HG03521 (cell line): Measurements from ENCODE around the gene FAM181A.

Source experiments
- ATAC-seq: cut with Tn5 transposase; IDR thresholded peaks from one replicate; pipeline ENCODE4 v1.9.1; 2021; ENCODE audit warnings: mild to moderate bottlenecking, moderate library complexity; ENCODE audit not compliant: unreplicated experiment

FAM181A gene

DNA sequence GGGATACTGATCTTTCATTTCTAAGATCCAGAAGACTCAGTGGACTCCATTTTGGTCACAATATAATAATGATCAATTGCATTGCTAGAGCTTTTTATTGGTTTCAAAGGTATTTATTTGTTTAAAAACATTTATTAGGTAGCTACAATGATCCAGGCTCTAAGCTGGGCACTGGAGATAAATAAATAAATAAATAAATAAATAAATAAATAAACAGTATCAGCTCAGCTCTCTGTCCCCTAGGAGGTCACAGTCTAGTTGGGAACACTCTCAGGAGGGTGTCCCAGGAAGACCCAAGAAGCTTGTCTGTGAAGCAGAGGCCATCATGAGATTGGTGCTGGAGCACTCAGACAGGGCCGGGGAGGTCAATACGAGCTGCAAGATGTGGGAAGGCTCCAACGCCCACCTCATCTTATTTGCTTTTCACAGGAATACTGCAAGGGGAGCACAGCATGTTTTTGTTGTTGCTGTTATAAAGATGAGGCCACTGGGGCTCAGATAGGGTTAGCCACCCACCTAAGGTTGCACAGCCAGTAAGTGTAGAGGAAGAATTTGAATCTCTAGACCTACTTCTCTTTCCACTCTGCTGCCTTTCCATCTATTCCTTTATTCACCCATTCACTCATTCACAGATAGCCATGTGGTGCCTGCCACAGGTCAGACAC lies 33.8 kb downstream of the FAM181A start:
- ATAC-seq: no peak

DNA sequence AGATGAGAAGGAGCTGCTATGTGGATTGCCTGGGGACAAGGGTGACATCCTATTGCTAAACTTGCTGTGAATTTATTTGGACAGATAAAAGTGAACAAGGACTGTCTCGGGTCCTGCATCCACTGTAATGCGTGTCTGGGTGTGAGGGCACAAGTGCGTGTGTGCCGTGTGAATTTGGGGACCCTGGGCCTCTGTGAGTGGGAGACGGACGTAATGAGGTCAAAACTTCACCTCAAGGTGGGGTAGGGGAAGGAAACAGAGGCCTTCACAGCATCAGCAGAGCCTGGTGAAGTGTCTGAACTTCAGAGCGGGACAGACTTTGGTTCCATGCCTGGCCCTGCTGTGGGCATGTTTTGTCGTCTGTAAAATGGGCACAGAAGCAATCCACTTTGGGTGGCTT lies 34.5 kb downstream of the FAM181A start:
- ATAC-seq: no peak

DNA sequence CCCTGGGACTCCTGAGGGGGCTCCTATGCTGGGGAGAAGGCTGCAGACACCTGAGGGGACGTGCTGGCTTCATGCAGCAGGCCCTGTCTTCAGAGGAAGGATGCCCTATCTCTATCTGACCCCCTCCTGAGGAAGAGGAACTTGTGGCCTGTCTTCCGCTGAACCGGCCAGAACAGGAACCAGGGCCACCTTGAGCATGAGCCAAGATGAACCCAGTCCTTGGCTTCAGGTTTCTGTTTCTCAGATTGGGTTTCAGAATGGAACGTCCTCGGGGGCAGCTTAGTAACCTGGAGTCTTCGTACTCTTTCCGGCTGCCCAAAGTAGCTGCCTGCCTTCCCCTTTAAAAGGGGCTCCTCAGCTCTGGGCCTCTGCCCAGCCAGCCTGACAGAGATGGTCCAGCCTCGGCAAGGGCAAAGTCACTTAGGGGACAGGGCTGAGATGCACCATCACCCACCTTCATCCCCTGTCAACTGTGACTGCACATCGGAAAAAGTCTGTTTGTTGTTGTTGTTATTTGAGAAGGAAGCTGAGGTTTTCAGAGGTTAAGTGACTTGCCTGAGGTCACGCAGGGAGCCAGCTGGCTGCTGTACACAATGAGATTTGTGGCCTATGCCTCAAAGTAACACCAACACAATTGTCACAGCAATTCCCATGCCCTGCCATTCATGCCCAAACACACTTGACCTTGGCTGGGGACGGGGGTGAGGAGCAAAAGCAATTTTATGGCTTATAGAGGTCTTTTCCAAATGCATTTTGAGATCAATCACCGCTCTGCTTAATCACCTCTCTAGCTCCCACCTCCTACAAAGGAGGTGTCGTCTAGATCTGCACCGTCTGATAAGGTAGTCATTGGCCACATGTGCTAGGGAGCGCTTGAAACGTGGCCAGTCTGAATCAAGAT lies 35.8 kb downstream of the FAM181A start:
- peak; percentile 53 for ATAC-seq

DNA sequence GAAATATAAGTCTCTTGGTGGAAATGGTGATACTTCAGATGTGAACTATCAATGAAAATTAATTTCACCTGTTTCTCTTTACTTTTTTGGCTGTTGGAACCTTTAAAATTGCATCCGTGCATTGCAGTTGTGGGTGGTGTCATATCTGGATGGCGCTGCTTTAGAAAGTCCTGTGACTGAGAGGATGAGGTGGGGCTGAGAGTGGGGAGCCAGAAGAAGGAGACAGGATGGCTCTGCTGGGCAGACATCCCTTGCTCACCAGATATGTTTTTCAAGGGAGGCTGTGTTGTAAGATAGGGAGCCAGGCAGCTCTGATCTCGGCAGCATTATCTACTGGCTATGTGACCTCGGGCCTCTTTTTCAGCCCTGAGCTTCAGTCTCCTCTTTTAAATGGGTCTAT lies 36.5 kb downstream of the FAM181A start:
- ATAC-seq: no peak

DNA sequence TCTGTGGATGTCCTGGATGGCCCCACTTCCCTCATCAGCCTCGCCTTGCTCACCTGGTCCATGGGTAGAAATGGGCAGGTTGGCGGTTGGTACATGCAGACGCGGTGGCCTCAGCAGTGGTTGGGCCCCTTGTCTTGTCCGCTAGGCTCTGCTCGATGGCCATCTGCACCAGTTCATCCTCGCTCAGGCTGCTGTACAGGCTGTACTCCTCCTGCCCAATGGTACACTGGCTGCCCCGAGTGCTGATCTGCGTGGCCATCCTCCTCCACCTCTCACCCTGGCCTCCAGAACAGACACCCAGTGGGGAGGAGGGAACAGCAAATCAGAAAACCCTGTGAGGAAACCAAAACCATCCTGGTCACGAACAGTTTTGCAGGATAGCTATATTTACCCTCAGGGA lies 37.1 kb downstream of the FAM181A start:
- no peak for ATAC-seq

DNA sequence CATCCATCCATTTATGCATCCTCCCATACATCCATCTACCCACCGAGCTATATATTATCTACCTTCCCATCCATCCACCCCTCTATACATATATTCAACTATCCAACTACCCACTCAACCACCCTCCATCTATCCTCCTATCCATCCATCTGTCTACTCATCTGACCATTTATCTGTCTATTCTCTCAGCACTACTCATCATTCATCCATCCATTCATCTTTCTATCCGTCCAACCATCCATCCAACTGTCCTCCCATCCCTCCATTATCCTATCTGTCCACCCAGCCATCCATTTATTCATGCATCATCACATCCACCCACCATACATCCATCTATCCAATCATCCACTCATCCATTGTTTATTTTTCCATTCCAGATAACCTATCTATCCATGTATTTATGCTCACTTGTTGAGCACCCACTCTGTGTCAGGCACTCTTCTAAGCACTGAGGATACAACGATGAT lies 37.7 kb downstream of the FAM181A start:
- ATAC-seq: no peak

DNA sequence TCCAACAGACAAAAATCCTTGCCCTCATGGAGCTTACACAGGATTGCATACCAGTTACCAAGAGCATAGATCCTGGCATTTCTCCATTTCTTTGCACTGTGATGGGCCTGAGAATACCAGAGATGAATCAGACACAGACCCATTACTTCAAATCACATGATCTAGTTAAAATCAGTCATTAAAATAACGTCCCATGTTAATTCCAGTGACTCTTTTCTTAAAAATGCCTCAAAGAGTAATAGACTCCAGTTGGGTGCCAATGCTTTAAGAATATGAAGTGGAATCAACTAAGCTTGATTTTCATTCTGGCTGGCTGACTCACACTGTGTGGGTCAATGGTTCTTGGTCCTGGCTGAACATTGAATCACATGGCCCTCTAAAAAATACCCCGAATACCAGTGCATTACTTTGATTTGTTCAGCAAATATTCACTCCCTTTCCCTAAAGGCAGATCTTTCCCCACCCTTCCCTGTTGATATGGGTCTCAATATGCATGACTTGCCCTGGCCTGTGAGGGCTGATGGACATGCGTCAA lies 38.2 kb downstream of the FAM181A start:
- no peak for ATAC-seq

DNA sequence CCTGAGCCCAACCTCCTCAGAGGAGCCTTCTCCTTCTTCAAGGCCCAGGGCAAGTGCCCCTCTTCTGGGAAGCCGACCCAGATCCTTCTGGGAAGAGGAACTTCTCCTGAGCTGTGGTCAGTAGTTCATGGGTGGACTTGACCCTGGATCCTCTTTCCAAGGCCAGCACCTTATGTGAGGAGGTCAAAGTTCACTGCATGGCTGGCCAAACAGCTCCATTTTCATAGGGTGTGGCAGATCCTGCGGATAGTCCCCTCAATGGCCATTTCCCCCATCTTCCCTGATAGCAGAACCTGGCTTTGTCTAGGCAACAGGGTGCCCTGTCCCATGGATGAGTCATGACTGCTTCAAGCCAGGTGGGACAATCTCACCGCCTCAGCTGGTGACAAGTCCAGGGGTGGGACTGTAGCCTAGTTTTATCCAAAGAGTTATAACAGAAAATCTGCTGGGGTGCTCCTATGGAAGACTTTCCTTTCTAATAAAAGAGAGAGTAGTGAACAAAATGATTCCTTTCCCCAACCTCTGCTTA lies 38.9 kb downstream of the FAM181A start:
- no peak for ATAC-seq

DNA sequence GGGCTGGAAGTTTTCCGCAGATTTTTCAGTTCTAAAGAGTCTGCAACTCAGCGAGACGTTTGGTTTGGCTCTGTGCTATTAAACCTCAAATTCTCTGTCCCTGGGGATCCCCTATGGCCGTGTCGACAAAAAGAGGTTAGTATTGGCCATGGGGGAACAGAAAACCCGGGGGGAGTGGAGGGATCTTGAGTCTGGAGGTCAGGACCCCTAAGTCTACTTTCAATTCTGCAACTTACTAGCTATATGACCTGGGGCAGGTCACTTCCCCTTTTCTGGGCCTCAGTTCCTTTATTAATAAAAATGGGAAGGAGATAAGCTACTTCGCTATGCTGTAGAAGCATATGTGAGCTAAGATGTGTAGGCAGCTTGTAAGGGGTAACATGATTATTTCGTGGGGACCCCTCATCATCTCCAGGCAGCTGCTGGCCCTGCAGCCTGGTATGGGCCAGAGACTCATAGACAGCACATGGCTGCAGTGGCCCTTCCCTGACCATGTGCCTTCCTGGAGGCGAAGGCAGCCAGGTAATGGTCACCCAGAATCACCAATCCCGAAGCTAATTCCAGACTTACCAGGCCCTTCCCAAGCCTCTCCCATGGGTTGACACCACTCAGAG lies 40.6 kb downstream of the FAM181A start:
- peak; percentile 31 for ATAC-seq

DNA sequence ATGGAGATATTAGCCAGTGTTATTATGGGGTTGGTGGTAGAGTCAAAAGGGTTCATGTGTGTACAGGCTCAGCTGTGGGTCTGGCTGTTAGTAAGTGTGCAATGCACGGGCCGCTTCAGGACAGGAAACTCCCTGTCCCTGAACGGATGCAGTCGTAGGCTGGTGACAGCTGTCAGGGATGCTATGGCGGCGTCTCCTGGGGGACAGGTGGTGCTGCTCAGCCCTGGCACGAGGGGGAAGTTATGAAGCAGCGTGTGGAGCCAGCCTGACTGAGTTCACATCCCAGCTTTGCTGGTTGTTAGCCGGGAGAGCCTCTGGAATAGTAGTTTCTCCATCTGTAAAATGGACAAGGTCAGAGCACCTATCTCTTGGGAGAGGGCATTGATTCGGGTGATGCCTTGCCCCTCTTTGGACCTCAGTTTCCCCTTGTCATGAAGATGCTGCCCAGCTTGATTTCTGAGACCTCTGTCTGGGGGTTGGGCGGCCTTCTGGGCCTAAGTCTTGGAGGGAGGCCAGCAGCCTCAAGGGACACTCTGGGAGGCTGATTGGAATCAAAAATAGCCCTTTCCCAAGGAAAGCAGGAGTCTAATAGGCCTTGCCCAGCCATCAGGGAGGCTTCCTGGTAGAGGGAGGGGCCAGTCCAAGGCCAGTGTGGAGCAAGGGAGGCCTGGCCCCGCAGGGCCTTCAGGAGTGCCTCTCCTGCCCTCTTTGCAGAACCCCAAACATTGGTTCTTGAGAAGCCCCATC lies 42.1 kb downstream of the FAM181A start:
- ATAC-seq: no peak

DNA sequence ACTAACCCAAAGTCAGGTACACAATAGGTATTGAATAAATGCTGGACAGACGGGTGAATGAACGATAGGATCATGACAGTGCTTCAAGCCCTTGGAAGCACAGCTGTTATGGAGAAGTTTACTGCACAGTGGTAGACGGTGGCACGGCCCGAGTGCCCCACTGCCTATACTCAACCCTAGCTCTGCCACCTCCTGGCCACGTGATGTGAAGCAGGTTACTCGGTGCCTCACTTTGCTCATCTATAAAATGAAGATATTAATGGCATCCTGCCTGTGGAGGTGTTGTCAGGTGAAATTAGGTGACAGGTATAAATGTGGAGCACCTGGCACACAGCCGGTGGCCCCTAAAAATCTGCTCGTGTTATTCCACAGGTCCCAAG lies 43.4 kb downstream of the FAM181A start:
- no peak for ATAC-seq

DNA sequence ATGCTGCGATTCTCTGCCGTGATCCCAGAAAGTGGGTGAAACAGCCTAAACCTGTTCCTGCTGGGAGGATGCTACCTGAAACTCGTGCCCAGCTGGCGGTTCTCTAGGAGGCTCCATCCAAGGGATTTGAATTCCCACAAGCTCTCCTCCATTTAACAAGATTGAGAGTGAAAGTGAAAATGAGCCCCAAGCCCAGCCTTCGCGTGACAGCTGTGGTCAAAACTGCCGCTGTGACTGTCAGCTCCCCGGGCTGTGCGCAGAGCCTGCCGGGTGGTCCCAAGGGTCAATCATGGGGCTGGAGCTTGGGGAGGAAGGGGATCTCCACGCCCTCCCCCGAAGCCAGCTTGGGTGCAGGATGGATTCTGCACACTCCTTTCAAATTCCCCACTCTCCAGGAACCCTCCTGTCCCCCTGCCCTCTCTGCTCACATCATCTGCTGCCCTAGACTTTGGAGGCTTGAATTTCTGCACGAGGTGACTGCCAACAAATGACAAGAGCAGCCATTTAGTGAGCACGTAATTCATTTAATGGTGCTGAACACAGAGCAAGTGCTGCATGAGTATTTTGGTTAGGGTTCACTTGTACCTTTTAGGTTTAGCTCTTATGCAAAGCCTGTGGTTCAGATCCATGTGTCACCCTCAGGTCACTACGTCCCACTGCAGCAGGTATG lies 44.0 kb downstream of the FAM181A start:
- peak; percentile 35 for ATAC-seq

DNA sequence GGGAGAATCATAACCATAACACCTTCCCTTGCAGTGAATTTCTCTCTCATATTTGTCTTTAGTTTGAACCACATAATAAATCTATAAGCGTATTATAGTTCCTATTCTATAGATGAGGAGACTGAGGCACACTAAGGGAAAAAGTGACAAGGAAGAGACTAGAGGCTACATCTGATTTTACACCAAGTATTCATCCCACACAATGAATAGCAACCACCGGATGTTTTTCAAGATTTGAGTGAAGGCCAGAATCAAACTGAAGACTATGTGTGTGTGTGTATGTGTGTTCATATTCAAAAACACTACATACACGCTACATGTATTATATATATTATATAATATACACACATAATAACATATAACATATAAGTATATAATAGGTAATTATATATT lies 44.5 kb downstream of the FAM181A start:
- ATAC-seq: no peak

DNA sequence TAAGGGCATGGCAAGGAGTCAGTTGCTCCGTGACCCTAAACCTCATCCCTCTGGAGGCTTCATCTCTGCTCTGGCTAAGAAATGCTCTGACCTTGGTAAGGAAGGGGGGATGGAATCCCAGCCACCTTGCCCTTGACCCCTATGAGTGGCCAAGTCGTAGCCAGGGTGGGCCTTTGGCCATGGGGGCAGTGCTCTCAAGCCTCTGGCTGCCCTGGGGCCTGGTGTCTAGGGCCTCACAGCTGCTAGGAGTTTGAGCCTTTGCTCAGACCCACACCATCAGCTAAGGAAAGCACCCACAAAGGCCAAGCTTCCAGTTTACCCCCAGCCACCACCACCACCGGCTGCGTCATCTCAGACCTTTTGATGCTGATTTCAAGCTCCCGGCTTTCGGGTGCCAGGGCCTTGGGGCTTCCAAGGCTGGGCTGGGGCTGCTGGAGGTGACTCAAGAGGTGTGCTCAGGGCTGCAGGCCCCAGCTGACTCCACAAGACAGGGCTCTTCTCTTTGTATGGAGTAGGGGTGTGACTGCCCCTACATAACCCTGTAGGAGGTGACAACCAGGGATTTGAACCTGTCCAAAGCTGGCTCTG lies 45.6 kb downstream of the FAM181A start:
- no peak for ATAC-seq

DNA sequence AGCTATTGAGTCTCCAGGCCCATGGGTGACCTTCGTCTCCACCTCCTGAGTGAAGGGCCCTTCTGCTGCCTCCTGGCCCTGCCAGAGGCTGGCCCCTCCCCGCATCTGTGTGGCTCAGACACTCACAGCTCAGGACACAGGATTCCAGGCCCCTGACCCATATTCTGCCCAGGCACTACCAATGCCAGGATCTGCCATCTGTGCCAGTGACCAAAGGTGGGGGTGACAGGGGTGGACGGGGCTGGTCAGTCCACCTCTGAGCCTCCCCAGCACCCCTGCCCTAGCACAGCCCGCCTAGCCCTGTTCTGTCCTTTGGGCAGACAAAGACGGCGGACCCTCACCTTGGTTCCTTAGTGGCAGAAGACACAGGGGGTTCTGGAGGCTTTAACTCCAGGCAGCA lies 46.5 kb downstream of the FAM181A start:
- no peak for ATAC-seq

DNA sequence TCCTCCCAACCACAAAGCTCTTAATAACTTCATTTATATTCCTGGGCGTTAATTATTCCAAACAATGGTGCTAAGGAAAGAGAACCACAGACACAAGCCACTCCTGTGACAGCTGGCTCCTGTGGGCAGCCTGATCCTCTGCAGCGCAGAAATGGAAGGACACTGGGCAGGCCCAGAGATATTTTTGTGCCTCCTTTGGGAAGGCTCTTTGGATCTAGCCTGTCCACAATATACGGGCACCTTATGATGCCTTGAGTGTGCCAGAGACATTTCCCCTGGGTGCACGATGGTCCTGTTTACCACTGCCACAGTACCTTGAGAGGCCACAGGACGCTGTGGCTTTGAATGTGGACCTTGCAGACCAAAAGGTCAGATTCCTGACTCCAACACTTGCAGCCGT lies 47.2 kb downstream of the FAM181A start:
- no peak for ATAC-seq

DNA sequence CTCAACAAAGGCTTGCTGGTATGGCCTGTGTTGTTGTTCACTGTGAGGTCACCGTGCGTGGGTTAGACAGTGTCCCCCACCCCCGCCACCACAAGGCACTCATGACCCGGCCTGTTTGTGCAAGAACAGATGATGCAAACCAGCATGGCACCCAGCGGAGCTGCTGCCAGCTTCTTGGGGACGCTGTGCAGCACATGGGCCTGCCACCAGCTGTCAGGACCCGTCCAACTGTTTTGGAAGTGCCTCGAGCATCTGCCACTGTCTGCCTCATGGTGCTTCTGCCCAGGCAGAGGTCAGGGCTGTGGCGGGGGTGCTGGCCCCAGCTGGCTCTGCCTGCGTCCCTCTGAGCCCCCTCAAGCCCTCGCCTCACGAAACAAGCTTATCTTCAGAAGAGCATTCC lies 47.7 kb downstream of the FAM181A start:
- no peak for ATAC-seq

DNA sequence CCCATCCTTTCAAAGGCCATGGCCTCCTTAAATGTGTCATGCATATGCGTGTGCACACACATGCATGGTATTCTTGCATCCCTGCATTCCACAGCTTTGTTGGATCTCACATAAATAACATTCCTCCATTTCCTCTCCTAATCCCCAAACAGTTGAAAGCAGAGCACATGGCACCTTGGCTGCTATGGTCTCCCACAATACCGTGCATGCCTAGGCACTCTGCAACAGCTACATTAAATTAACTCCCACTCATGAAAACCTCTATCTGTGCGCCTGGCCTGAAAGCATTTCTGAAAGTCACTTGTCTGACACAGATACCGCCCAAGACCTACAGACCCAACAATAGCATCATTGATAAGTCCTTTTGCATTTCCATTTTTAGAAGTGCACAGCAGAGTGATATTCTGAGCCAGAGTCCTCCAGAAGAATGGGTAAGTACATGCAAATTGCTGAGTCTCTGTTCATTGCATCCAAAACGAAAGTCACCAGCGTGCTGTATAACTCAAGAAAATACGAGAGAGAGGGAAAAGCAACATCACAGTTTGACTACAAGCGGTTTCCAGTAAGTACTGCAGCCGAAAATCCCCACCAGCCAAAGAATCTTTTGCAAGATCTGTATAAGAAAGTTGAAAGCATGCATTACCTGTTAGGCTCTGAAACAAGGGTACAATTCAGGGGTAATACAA lies 48.8 kb downstream of the FAM181A start:
- peak; percentile 48 for ATAC-seq

DNA sequence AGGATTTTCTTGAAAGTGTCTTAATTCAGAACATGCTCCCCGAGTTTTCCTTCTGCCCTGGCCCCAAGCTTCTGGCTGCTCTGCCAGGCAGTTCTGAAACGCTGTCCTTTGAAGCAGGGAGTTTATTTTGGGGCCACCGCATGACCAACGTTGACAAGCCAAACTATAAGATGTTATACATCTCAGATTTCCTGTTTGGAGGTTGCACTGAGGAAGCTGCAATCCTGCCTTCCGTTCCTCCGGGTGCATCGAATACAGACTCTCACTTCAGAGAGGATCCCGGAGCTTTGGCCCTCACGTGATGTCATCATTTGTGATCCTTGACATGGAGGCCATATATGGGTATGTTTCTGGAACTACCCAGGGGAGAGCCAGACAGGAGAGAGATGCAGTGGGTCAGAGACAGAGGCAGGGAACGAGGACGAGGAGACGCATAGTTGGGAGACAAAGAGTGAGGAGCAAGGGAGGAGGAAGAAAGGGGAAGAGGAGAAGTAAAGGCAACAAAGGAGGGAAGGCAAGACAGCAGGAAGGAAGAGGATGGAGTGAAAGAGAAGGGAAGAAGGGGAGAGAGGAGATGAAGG lies 49.4 kb downstream of the FAM181A start, which contains the start of gene ASB2:
Gene ASB2, minus strand, starts transcription at position 94 of the 581 bp plus-strand sequence. CDS start 12,031 bp downstream, outside the sequence.
- no peak for ATAC-seq
